Mesothelial cell of epicardium (in vitro differentiated cells): ENCODE results near the gene NOS2. TPM values are rescaled to one million over a fixed set of nuclear protein-coding genes. Genes with fewer than 3 reads are reported as not detected.
"Not testable (repeated sequence)": the region's sequence is repeated elsewhere in the genome, so short reads cannot be mapped to it uniquely, and the experiment has no call there.

Experiments used
- DNase-seq, 2 experiments: peaks; one replicate each; pipeline ENCODE4 v3.0.0; 2021; ENCODE audit warnings: low spot score in 2 of 2; ENCODE audit not compliant: unreplicated experiment in 2 of 2
- H3K27ac Mint-ChIP-seq: 2 replicates; pipeline ENCODE4 v1.8.0; 2021; ENCODE audit warnings: mixed read lengths
- H3K27me3 Mint-ChIP-seq: 2 replicates; pipeline ENCODE4 v1.8.0; 2021; ENCODE audit warnings: low read depth, mixed read lengths
- H3K36me3 Mint-ChIP-seq: 2 replicates; pipeline ENCODE4 v1.8.0; 2021; ENCODE audit warnings: mixed read lengths
- H3K4me1 Mint-ChIP-seq: 2 replicates; pipeline ENCODE4 v1.8.0; 2021; ENCODE audit warnings: mixed read lengths
- H3K4me3 Mint-ChIP-seq: 2 replicates; pipeline ENCODE4 v1.8.0; 2021; ENCODE audit warnings: mild to moderate bottlenecking, moderate library complexity, mixed read lengths
- H3K9me3 Mint-ChIP-seq: 2 replicates; pipeline ENCODE4 v1.8.0; 2021; ENCODE audit warnings: mixed read lengths
- CTCF ChIP-seq: fragments of 200-600 bp; sonication (generic); IDR thresholded peaks from one replicate; pipeline ENCODE4 v1.5.0; 2021; ENCODE audit warnings: antibody characterized with exemption; ENCODE audit not compliant: unreplicated experiment
- total RNA-seq: library from RNA; stranded (reverse); gene quantifications from 3 replicates; pipeline ENCODE4 v1.2.1, GENCODE V29; 2021

Gene NOS2
- total RNA-seq, 1 donor from 2014 or later: 0.18 TPM

DNA sequence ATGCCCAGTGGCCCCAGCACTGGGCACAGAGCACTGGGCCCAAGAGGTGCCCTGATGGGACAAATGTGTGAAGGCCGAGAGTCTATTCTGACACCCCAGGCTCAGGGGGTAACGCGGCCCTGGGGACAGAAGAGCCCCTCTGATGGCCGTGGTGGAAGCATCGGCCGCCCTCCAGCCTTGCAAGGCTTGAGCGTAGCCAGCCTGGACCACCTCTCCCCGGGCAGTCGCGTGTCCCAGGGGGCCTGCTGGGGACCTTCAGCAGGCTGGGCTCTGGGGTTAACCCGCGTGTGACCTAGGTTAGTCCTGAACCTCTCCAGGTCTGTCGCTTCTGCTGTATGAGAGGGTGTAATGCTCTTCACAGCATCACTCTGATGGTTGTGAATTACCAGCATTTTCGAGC is 40.8 kb downstream of the NOS2 start:
- TF ChIP-seq CTCF: no peak
- H3K27me3 Mint-ChIP-seq: peaks cover 7% of the 10 kb centered on the region
- H3K36me3 Mint-ChIP-seq: no peaks in the 10 kb centered on the region
- no peak for DNase-seq
- no peaks in the 10 kb centered on the region for H3K4me1 Mint-ChIP-seq
- no peak overlapping the region for H3K27ac Mint-ChIP-seq
- no peaks in the 10 kb centered on the region for H3K9me3 Mint-ChIP-seq
- H3K4me3 Mint-ChIP-seq: no peak overlapping the region

GRCh38 chr17:27756467-27757371 is 43.6 kb downstream of the NOS2 start:
- peaks cover 7% of the 10 kb centered on the region for H3K27me3 Mint-ChIP-seq
- DNase-seq: peak in 1 of 2 experiments; percentile 68
- no peaks in the 10 kb centered on the region for H3K36me3 Mint-ChIP-seq
- H3K4me1 Mint-ChIP-seq: no peaks in the 10 kb centered on the region
- no peak overlapping the region for H3K4me3 Mint-ChIP-seq
- H3K27ac Mint-ChIP-seq: no peak overlapping the region
- TF ChIP-seq CTCF: peak; percentile 96
- no peaks in the 10 kb centered on the region for H3K9me3 Mint-ChIP-seq

GRCh38 chr17:27755706-27756466 is 44.4 kb downstream of the NOS2 start:
- Mint-ChIP-seq H3K36me3 (no peaks in the 10 kb centered on the region), H3K9me3 (no peaks in the 10 kb centered on the region), H3K27me3 (peaks cover 7% of the 10 kb centered on the region), H3K4me1 (no peaks in the 10 kb centered on the region), H3K27ac (no peak overlapping the region), H3K4me3 (no peak overlapping the region)
- TF ChIP-seq CTCF: no peak
- no peak for DNase-seq

DNA sequence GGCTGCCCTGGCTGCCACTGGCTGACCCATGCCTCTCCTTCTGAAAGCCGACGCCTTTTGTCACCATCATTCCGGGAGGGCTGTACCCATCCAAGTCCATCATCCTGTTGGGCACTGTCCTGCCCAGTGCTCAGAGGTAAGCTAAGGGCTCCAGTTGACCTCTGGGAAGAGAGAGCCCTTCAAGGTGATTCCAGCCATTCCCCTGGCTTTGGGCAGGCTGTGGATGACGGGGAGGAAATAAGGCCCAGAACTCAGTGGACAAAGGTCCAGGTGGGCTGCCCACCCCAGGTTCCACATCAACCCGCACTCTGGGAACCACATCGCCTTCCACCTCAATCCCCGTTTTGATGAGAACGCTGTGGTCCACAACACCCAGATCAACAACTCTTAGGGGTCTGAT is 45.8 kb downstream of the NOS2 start:
- DNase-seq: no peak
- Mint-ChIP-seq H3K9me3 (no peaks in the 10 kb centered on the region), H3K36me3 (no peaks in the 10 kb centered on the region), H3K27me3 (peaks cover 7% of the 10 kb centered on the region), H3K4me1 (no peaks in the 10 kb centered on the region), H3K4me3 (no peak overlapping the region), H3K27ac (no peak overlapping the region)
- no peak for TF ChIP-seq CTCF

GRCh38 chr17:27753726-27754125 is 46.6 kb downstream of the NOS2 start:
- H3K27ac Mint-ChIP-seq, H3K9me3 Mint-ChIP-seq, H3K27me3 Mint-ChIP-seq, DNase-seq, H3K4me1 Mint-ChIP-seq, H3K36me3 Mint-ChIP-seq, H3K4me3 Mint-ChIP-seq: not testable (repeated sequence)

DNA sequence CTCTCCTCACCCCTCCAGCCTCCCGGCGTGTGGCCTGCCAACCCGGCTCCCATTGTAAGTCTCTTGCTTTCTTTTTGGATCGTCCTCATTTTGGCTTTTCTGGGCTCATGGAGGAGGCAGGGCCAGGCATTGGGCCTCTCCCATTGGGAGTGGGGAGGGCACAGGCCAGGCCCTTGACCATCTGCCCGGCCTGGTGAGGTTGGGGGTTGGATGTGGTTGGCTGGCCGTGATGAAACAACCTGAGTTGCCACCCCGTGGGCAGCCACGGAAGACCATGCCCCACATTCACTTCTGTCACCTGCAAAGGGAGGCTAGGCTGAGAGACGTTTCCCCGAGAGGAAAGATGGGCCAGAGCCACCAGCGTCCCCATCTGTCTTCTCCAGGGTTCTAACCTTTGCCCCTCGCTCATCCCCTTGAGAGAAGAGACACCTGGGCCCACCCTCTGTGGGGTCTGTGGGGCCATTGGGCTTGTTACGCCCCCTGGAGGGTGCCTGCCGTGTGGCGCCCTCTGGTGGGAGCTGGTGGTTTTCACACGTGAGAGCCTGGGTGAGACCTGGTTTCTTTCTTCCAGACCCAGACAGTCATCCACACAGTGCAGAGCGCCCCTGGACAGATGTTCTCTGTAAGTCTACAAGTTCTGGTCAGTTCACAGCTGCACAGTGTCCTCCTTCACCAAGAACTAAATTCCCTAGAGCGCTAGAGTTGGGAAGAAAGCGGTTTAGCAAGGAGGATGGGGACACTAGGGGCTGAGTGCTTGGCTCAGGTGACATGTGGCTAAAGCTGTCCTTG is 47.3 kb downstream of the NOS2 start:
- H3K27me3 Mint-ChIP-seq, DNase-seq, H3K27ac Mint-ChIP-seq, H3K4me1 Mint-ChIP-seq, H3K9me3 Mint-ChIP-seq, H3K4me3 Mint-ChIP-seq, H3K36me3 Mint-ChIP-seq: not testable (repeated sequence)
